Loucy (cell line): ENCODE measurements around the gene ITGA8.

Experiments
- H2AFZ ChIP-seq: fragments of 200-600 bp; sonication (generic); 2 replicates; pipeline ENCODE4 v1.6.0; 2016; ENCODE audit warnings: antibody characterized with exemption, mild to moderate bottlenecking, low read length, moderate library complexity
- H3F3A ChIP-seq: fragments of 200-600 bp; 2 replicates; pipeline ENCODE4 v1.6.0; 2016; ENCODE audit warnings: antibody characterized with exemption, low read depth, mild to moderate bottlenecking
- H3K27me3 ChIP-seq: fragments of 200-600 bp; sonication (generic); 2 replicates; pipeline ENCODE4 v1.6.1; 2014; ENCODE audit warnings: low read length, mild to moderate bottlenecking; ENCODE audit not compliant: insufficient read depth, poor library complexity, severe bottlenecking
- H3K36me3 ChIP-seq: fragments of 200-600 bp; sonication (generic); 2 replicates; pipeline ENCODE4 v1.6.1; 2016; ENCODE audit warnings: low read length; ENCODE audit not compliant: insufficient read depth
- H3K4me1 ChIP-seq: fragments of 200-600 bp; sonication (generic); 2 replicates; pipeline ENCODE4 v1.5.1; 2014; ENCODE audit warnings: low read length, mild to moderate bottlenecking; ENCODE audit not compliant: insufficient read depth, poor library complexity, severe bottlenecking
- H3K4me2 ChIP-seq: fragments of 200-600 bp; sonication (generic); 2 replicates; pipeline ENCODE4 v1.6.0; 2014; ENCODE audit warnings: antibody characterized with exemption, low read length, low read depth, mild to moderate bottlenecking; ENCODE audit not compliant: poor library complexity, severe bottlenecking
- H3K4me3 ChIP-seq: fragments of 200-600 bp; sonication (generic); 2 replicates; pipeline ENCODE4 v1.5.1; 2014; ENCODE audit warnings: low read length, mild to moderate bottlenecking, mixed read lengths; ENCODE audit not compliant: poor library complexity, severe bottlenecking
- H3K79me2 ChIP-seq: fragments of 200-600 bp; sonication (generic); 2 replicates; pipeline ENCODE4 v1.6.1; 2014; ENCODE audit warnings: low read length; ENCODE audit not compliant: insufficient read depth
- H3K9ac ChIP-seq: fragments of 200-600 bp; sonication (generic); 2 replicates; pipeline ENCODE4 v1.6.0; 2014; ENCODE audit warnings: mild to moderate bottlenecking, low read depth, low read length, moderate library complexity; ENCODE audit not compliant: poor library complexity, severe bottlenecking
- H3K9me2 ChIP-seq: fragments of 200-600 bp; sonication (generic); replicated peaks from 2 replicates; pipeline ENCODE4 v1.6.1; 2016; ENCODE audit warnings: low read depth, low read length, mixed read lengths
- H3K9me3 ChIP-seq: fragments of 200-600 bp; sonication (generic); 2 replicates; pipeline ENCODE4 v1.6.1; 2014; ENCODE audit warnings: mild to moderate bottlenecking, antibody characterized with exemption, low read length, low read depth; ENCODE audit not compliant: insufficient read depth
- H4K20me1 ChIP-seq: fragments of 200-600 bp; sonication (generic); 2 replicates; pipeline ENCODE4 v1.6.0; 2014; ENCODE audit warnings: antibody characterized with exemption, low read length, mild to moderate bottlenecking; ENCODE audit not compliant: insufficient read depth, poor library complexity, severe bottlenecking
- EZH2phosphoT487 ChIP-seq: fragments of 200-600 bp; IDR thresholded peaks from 2 replicates; pipeline ENCODE4 v1.6.1; 2018; ENCODE audit warnings: antibody characterized with exemption, mild to moderate bottlenecking, moderate library complexity, borderline replicate concordance
- TF ChIP-seq, protein P1 (sequence below): fragments of 200-600 bp; sonication (generic); conservative IDR thresholded peaks from 2 replicates; pipeline ENCODE4 v1.5.1; 2014; ENCODE audit warnings: mild to moderate bottlenecking, antibody characterized with exemption, low read length

The ITGA8 gene

GRCh38 chr10:15518250-15518649, 201.5 kb downstream of the ITGA8 start:
- H3K9me3 ChIP-seq, result no peaks in the 10 kb centered on the region
- H3K79me2 ChIP-seq, result no peaks in the 10 kb centered on the region
- no peaks in the 10 kb centered on the region for H3K9me2 ChIP-seq
- TF ChIP-seq EZH2phosphoT487, result no peak
- TF ChIP-seq, protein P1, sequence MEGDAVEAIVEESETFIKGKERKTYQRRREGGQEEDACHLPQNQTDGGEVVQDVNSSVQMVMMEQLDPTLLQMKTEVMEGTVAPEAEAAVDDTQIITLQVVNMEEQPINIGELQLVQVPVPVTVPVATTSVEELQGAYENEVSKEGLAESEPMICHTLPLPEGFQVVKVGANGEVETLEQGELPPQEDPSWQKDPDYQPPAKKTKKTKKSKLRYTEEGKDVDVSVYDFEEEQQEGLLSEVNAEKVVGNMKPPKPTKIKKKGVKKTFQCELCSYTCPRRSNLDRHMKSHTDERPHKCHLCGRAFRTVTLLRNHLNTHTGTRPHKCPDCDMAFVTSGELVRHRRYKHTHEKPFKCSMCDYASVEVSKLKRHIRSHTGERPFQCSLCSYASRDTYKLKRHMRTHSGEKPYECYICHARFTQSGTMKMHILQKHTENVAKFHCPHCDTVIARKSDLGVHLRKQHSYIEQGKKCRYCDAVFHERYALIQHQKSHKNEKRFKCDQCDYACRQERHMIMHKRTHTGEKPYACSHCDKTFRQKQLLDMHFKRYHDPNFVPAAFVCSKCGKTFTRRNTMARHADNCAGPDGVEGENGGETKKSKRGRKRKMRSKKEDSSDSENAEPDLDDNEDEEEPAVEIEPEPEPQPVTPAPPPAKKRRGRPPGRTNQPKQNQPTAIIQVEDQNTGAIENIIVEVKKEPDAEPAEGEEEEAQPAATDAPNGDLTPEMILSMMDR, result no peak
- no peaks in the 10 kb centered on the region for H3K27me3 ChIP-seq
- no peak overlapping the region for H2AFZ ChIP-seq
- H3K4me2 ChIP-seq, result no peak overlapping the region
- no peak overlapping the region for H3K4me3 ChIP-seq
- H3K36me3 ChIP-seq, result no peaks in the 10 kb centered on the region
- H3K9ac ChIP-seq, result no peak overlapping the region
- H3K4me1 ChIP-seq, result no peaks in the 10 kb centered on the region
- no peaks in the 10 kb centered on the region for H3F3A ChIP-seq
- no peaks in the 10 kb centered on the region for H4K20me1 ChIP-seq

DNA sequence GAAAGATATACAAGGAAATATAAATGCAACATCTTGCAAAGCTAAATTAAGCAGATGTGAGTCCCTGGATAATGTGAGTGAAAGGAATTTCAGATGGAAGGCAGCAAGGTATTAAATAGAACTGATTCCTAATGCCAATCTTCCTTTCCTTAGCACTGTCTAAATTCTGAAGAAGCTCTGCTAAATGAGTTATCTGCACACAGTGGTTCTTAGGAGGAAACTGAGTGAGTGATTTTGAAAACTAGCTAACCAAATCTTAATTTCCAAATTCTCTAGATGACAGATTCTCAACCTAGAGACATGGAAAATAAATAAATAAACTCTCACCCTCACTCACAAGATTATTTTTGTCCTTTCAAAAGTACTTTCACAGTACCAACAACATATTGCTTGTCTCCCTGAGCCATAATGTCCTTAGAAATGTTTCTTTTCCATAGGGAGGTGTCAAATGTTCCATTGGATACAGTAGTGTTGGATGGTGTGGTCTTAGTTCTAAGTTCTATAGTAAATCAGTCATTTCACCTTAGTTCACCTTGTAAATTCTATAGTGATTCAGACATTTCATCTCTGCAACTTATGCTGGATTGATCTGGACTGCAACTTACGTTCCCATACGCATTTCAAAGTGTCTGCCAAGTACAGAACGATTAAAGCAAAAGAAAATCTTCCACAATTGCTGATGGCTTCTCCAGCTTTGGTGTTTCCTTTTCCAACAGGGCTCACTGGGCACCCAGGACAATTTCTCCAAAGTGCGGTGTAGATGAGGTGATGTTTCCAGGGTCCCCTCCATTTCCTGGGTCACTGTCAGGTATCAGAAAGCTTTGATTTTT, 203.3 kb downstream of the ITGA8 start:
- Histone ChIP-seq H3K79me2 (no peaks in the 10 kb centered on the region), H3K9ac (no peak overlapping the region), H3K9me2 (no peaks in the 10 kb centered on the region), H4K20me1 (no peaks in the 10 kb centered on the region), H2AFZ (no peak overlapping the region), H3K36me3 (no peaks in the 10 kb centered on the region), H3K4me3 (no peak overlapping the region), H3K27me3 (no peaks in the 10 kb centered on the region), H3F3A (no peaks in the 10 kb centered on the region), H3K4me2 (no peak overlapping the region), H3K9me3 (no peaks in the 10 kb centered on the region), H3K4me1 (no peaks in the 10 kb centered on the region)
- no peak for TF ChIP-seq EZH2phosphoT487
- TF ChIP-seq, protein P1, result no peak

DNA sequence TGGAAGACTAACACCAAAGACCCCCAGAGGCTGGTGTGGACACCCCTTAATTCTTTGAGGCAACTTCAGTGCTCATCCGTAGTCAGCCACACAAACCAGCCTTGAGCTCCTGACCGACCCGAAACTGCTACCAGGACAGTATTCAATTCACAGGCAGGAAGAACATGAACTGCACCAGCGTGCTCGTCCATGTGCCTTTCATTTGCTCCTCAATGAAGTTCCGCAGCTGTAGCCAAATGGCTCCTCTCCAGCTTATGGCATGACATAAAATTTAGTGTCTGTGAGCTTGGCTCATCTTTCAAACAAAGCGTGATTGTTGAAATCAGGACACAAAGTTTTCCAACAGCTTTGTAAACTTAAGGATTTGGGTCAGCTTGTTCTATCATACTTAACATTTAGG, 204.5 kb downstream of the ITGA8 start:
- Histone ChIP-seq H3K9ac (no peak overlapping the region), H3K79me2 (no peaks in the 10 kb centered on the region), H3K4me2 (no peak overlapping the region), H3K4me3 (no peak overlapping the region), H3K9me3 (no peaks in the 10 kb centered on the region), H3K9me2 (no peaks in the 10 kb centered on the region), H3K27me3 (no peaks in the 10 kb centered on the region), H4K20me1 (no peaks in the 10 kb centered on the region), H3K4me1 (no peaks in the 10 kb centered on the region), H3K36me3 (no peaks in the 10 kb centered on the region), H3F3A (no peaks in the 10 kb centered on the region), H2AFZ (no peak overlapping the region)
- TF ChIP-seq, protein P1, result no peak
- no peak for TF ChIP-seq EZH2phosphoT487
